Urothelium cell line (cell line): Measurements from ENCODE around the gene CLASP2.
A peak's percentile ranks its signal among the peaks of the same experiment; 100 is the strongest.
"Not testable (repeated sequence)": the region's sequence is repeated elsewhere in the genome, so short reads cannot be mapped to it uniquely, and the experiment has no call there.

Source experiments
- DNase-seq: peaks from one replicate; pipeline ENCODE4 v3.0.0; 2011; ENCODE audit warnings: low spot score, mixed read lengths
- FAIRE-seq: peaks from 2 replicates; lab custom pipeline; 2011; peaks lifted over from hg19 to GRCh38; lab: Jason Lieb, UNC

The CLASP2 gene

GRCh38 chr3:33717866-33718594 is at the start of gene CLASP2:
TSS of gene CLASP2 (minus strand) at chr3:33718254. CDS start at chr3:33718002, 252 bp downstream.
- DNase-seq (peak; percentile 94), FAIRE-seq (peak; percentile 73)

DNA sequence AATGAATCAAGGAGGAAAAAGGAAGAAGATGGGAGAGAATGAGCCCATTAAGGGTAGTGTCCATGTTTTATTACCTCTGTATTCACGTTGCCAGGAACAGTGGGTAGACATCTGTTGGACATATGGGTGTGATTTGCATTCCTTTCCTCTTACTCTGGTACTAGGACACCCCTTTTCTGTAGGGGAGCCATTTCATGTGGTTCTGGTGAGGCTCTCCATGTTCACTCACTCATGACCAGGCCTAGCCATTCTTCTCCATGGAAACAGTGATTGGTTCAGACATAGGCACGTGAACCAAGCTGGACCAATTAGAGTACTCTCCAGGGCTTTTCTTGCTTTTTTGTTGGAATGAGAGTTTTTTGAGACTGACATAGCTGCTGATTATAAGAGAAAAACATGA is 40.8 kb upstream of the CLASP2 start:
- no peak for DNase-seq
- FAIRE-seq: no peak

DNA sequence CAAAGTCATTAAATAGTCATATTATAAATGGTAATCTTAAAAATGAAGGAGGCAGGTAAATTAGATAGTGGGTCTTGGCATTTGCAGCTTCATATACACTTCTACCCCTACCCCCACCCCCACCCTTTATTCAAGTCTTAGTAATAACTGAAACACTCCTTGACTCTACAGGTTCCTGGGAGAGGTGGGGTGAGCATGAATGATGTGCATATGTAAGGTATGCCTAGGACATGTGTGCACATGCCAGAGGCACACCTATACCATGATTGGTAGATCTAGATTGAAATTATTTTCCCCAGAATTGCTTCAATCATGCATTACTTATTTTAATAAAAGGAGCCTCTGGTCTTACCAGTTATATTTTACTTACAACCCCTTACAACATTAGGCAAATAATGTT is 40.2 kb upstream of the CLASP2 start:
- FAIRE-seq (no peak), DNase-seq (no peak)

DNA sequence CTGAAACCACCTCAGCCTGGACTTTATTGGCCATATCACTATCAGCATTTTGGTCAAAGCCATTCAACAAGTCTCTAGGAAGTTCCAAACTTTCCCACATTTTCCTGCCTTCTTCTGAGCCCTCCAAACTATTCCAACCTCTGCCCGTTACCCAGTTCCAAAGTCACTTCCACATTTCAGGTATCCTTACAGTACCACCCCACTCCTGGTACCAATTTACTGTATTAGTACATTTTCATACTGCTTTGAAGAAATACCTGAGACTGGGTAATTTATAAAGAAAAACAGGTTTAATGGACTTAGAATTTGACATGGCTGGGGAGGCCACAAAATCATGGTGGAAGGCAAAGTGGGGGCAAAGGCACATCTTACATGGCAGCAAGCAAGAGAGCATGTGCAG is 36.3 kb upstream of the CLASP2 start:
- DNase-seq, FAIRE-seq: not testable (repeated sequence)

DNA sequence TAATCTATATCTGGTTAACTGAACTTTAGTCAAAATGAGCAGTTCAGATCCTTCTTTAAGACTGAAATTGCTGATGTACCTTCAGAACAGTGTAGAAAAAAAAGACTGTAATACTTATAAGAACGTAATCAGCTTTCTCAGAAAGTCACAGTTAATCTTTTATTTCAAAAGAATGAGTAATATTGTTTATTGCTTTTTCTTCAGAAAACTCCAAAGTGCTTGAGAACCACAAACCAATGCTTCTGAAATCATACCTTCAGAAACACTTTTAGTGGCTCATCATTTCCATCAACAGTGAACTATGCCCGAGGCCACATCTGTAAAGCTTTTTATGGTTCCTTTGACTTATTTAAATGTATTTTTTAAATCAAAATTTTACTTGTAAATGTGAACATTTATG is 33.3 kb upstream of the CLASP2 start:
- no peak for DNase-seq
- FAIRE-seq: no peak

DNA sequence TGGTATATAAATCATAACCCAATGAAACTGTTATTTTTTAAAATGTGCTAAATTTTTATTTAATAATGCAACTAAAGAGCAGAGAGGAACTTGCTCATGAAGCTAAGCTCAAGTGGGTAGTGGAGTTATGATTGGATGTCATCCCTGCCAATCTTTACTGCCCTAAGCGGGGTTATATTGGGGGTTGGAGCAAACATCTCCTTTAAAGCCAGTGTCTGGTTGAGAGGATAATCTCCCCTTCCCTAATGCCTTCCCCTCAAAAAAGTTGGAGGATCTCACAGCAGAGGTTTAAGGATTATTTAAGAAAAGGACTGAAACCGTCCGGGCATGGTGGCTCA is 32.1 kb upstream of the CLASP2 start:
- FAIRE-seq (no peak), DNase-seq (no peak)

DNA sequence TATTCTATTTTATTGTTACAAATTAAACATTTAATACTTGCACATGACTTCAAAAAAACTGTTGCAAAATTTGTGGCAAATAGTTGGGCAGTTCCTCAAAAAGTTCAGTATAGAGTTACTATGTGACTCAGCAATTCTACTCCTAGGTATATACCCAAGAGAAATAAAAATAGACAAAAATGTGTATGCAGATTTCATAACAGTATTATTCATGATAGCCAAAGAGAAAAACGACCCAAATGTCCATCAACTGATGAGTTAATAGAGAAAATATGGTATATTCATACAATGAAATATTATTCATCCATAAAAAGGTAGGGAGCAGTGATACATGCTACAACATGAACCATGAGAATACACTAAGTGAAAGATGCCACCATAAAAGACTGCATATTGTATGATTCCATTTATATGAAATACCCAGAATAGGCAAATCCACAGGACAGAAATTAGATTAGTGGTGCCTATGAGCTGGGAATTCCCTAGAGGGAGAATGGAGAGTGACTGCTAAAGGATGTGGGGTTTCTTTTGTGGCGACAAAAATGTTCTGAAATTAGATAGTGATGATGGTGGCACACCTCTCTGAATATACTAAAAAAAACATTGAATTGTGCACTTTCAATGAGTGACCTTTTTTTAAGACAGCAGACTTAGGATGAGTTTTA is 31.6 kb upstream of the CLASP2 start:
- DNase-seq (no peak), FAIRE-seq (no peak)

GRCh38 chr3:33746416-33747116 is 28.5 kb upstream of the CLASP2 start:
- FAIRE-seq: no peak
- DNase-seq: no peak

- DNase-seq (no peak), FAIRE-seq (peak; percentile 5)
Observed at GRCh38 chr3:33737146-33737545, 19.1 kb upstream of the CLASP2 start.

- FAIRE-seq (no peak), DNase-seq (no peak)
Observed at GRCh38 chr3:33732394-33732793, 14.3 kb upstream of the CLASP2 start.

DNA sequence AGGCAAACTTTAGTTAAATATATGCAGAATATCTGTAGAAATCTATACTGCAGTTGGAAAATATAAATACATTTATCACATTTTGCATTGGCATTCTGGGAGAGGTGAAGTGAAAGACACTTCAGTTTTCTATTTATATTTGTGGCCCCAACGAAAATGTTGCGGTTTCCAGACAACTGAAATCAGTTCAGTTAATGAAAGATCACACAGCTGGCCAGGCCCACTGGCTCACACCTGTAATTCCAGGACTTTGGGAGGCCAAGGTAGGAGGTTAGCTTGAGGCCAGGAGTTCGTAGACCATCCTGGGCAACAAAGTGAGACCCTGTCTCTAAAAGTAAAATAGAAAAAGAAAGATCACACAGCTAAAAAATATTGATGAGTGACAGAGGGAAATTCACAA is 11.9 kb upstream of the CLASP2 start:
- DNase-seq: no peak
- FAIRE-seq: no peak

- FAIRE-seq: no peak
- DNase-seq: no peak
Observed at GRCh38 chr3:33724256-33724655, 6.2 kb upstream of the CLASP2 start.

GRCh38 chr3:33722626-33723370 is 4.7 kb upstream of the CLASP2 start:
- no peak for DNase-seq

DNA sequence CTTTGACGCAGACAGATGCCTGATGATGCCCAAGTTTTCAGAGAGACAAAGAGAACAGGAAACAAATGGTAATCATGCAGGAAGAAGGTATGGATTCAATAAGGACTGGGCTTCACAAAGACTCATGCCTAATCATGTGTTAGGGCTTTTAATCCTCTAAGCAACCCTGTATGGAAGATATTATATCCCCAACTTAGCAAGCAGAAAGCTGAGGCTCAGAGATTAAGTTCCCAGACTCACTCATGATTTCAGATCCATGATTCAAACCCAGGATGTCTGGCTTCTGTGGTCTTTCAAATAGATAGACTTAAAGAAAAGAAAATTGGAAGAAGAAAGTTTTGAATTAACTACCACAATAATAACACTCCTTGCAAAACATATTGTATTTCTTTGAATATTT is 4.1 kb upstream of the CLASP2 start:
- DNase-seq: no peak
- no peak for FAIRE-seq

More at GRCh38 chr3:33722626-33723370, 4.7 kb upstream of the CLASP2 start:
- FAIRE-seq: no peak

GRCh38 chr3:33718595-33718907 is 497 bp upstream of the CLASP2 start:
- no peak for DNase-seq
- no peak for FAIRE-seq

DNA sequence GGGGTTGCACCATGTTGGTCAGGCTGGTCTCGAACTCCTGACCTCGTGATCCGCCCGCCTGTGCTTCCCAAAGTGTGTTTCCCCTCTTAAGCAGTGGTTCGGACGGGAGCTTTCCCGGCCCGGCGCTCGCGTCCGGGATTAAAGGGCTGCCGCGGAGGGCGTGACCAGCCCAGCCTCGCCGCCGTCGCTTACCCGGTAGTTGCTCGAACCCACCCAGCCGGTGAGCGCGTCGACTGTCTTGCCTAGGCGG is 513 bp downstream of the CLASP2 start:
- DNase-seq (no peak), FAIRE-seq (no peak)

- no peak for DNase-seq
- FAIRE-seq: no peak
Observed at GRCh38 chr3:33716227-33716626, 1.8 kb downstream of the CLASP2 start.

DNA sequence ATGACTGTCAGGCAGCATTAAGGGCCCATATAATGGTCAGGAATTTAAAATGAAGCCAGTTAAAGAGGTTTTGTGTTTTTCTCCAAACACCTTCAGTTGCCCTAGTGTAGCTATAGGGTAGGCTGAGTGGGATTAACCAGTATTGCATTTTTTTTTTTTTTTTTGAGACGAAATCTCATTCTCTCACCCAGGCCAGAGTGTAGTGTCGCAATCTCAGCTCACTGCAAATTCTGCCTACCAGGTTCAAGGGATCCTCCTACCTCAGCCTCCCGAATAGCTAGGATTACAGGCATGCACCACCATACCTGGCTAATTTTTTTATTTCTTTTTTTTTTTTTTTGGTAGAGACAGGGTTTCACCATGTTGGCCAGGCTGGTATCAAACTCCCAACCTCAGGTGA is 7.0 kb downstream of the CLASP2 start:
- no peak for FAIRE-seq

DNA sequence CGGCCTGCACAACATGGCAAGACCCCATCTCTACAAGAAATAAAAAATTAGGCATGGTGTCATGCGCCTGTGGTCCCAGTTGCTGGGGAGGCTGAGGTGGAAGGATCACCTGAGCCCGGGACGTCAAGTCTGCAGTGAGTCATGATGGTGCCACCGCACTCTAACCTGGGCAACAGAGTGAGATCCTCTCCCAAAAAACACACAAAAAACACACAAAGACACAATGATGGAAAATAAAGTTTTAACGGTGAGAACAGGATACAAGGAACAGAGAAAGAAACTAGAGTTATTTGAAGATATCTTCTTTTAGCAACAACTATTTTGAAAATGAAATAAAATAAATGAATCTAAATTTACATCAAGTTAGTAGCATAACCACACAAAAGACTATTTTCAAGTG is 12.0 kb downstream of the CLASP2 start:
- no peak for FAIRE-seq

More for the DNA sequence above, 7.0 kb downstream of the CLASP2 start:
- DNase-seq: no peak

DNA sequence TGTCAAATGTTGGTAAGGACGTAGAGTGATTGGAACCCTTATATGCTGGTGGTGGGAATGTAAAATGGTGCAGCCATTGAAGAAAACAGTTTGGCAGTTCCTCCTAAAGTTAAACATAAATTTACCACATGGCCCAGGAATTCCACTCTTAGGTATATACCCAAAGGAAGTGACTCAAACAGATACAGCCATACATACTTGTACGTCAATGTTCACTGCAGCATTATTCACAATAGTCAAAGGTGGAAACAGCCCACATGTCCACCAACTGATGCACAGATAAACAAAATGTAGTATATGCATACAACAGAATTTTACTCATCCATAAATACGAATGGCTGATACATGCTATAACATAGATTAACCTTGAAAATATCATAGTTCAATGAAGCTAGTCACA is 13.2 kb downstream of the CLASP2 start:
- FAIRE-seq (no peak), DNase-seq (no peak)

More for the DNA sequence above, 12.0 kb downstream of the CLASP2 start:
- no peak for DNase-seq

DNA sequence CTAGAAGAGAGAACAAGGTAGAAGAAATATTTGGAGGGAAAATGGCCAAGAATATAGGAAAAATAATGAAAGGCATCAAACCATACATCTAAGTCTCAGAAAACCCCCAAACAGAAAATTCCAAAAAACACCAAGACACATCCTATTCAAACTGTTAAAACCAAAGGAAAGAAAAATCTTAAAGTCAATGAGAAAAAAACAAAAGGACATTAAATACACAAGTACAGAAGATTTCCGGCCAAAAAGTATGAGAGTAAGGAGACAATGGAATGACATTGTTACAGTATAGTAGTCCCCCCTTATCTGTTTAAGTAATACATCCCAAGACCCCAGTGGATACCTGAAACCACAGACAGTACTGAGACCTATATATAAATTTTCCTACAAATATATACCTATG is 18.8 kb downstream of the CLASP2 start:
- FAIRE-seq: no peak
- DNase-seq: no peak

GRCh38 chr3:33694944-33695343 is 23.1 kb downstream of the CLASP2 start:
- DNase-seq (no peak), FAIRE-seq (no peak)
